H1 (cell line): ENCODE measurements around the gene GRIK2. TPM values are rescaled to one million over a fixed set of nuclear protein-coding genes. Genes with fewer than 3 reads are reported as not detected.

ENCODE experiments used
- CTCF ChIA-PET: fragments of 300-600 bp; sonication (Branson Sonifier 250); formaldehyde crosslinking; loops from one replicate; lab custom pipeline; 2021; ENCODE audit not compliant: partially characterized antibody; lab: Charles Lee
- POLR2A ChIA-PET: fragments of 300-600 bp; sonication (Branson Sonifier 250); formaldehyde crosslinking; loops from one replicate; lab custom pipeline; 2021; ENCODE audit warnings: inconsistent platforms; ENCODE audit not compliant: partially characterized antibody; lab: Charles Lee
- DNase-seq, 2 experiments: peaks; one replicate each; pipeline versions ENCODE4 v3.0.0 to v3.0.0-alpha.2; 2010 to 2022; ENCODE audit warnings: low spot score in 2 of 2, low read depth in 1 of 2, mixed read lengths in 1 of 2
- FAIRE-seq: peaks from 2 replicates; lab custom pipeline; 2011; peaks lifted over from hg19 to GRCh38; lab: Jason Lieb, UNC
- H2AFZ ChIP-seq: 2 replicates; pipeline ENCODE4 v1.8.1; 2012; ENCODE audit warnings: low read length, inconsistent platforms
- H2AK5ac ChIP-seq: 2 replicates; pipeline ENCODE4 v1.6.1; 2013; ENCODE audit warnings: low read depth, low read length
- H2BK120ac ChIP-seq: replicated peaks from 2 replicates; pipeline ENCODE3; 2013; ENCODE audit warnings: low read depth, low read length, inconsistent platforms
- H2BK12ac ChIP-seq: 2 replicates; pipeline ENCODE4 v1.6.1; 2013; ENCODE audit warnings: low read depth, low read length
- H2BK15ac ChIP-seq: 2 replicates; pipeline ENCODE4 v1.6.1; 2013; ENCODE audit warnings: low read length
- H2BK20ac ChIP-seq: 2 replicates; pipeline ENCODE4 v1.6.1; 2013; ENCODE audit warnings: low read length
- H2BK5ac ChIP-seq: 2 replicates; pipeline ENCODE4 v1.6.1; 2013; ENCODE audit warnings: low read depth, low read length
- H3K14ac ChIP-seq: 2 replicates; pipeline ENCODE4 v1.6.1; 2013; ENCODE audit warnings: inconsistent platforms; ENCODE audit not compliant: insufficient read length
- H3K18ac ChIP-seq: 2 replicates; pipeline ENCODE4 v1.6.1; 2013; ENCODE audit warnings: low read length; ENCODE audit errors: extremely low read depth
- H3K23ac ChIP-seq: 2 replicates; pipeline ENCODE4 v1.6.1; 2013; ENCODE audit warnings: inconsistent platforms; ENCODE audit not compliant: insufficient read length
- H3K23me2 ChIP-seq: 2 replicates; pipeline ENCODE4 v1.6.1; 2013; ENCODE audit warnings: low read depth, low read length
- H3K27ac ChIP-seq: 2 replicates; pipeline ENCODE4 v1.6.1; 2011; ENCODE audit warnings: low read depth, low read length, inconsistent platforms
- H3K27me3 ChIP-seq, 4 experiments: replicated peaks in 1 of 4; 1 replicate in 1 of 4; 2 replicates in 3 of 4; pipeline versions ENCODE4 v1.6.1 to v1.8.1; 2011 to 2013; ENCODE audit warnings: low read length in 3 of 4, mild to moderate bottlenecking in 3 of 4, inconsistent platforms in 2 of 4, mixed read lengths in 2 of 4, moderate library complexity in 1 of 4; ENCODE audit not compliant: control insufficient read depth in 3 of 4, insufficient read depth in 3 of 4; ENCODE audit errors: extremely low read depth in 1 of 4
- H3K36me3 ChIP-seq, 4 experiments: 2 replicates each; pipeline versions ENCODE4 v1.6.1 to v1.8.1; 2011 to 2013; ENCODE audit warnings: mild to moderate bottlenecking in 4 of 4, low read length in 3 of 4, moderate library complexity in 2 of 4, control low read depth in 1 of 4, inconsistent platforms in 1 of 4; ENCODE audit not compliant: insufficient read depth in 4 of 4, control insufficient read depth in 2 of 4
- H3K4ac ChIP-seq: replicated peaks from 2 replicates; pipeline ENCODE3; 2013; ENCODE audit warnings: low read length, low read depth, mixed read lengths, inconsistent platforms; ENCODE audit not compliant: insufficient read length
- H3K4me1 ChIP-seq, 4 experiments: replicated peaks in 1 of 4; 1 replicate in 1 of 4; 2 replicates in 3 of 4; pipeline versions ENCODE4 v1.6.1 to v1.8.1; 2011 to 2013; ENCODE audit warnings: low read length in 3 of 4, inconsistent platforms in 2 of 4, mixed read lengths in 1 of 4; ENCODE audit not compliant: insufficient read depth in 4 of 4, control insufficient read depth in 3 of 4
- H3K4me2 ChIP-seq, 2 experiments: 2 replicates each; pipeline versions ENCODE4 v1.6.1 to v1.8.1; 2011 to 2013; ENCODE audit warnings: low read depth in 2 of 2, low read length in 2 of 2, control low read depth in 1 of 2, inconsistent platforms in 1 of 2, mild to moderate bottlenecking in 1 of 2; ENCODE audit not compliant: insufficient read depth in 1 of 2
- H3K4me3 ChIP-seq, 4 experiments: fragments of 200-600, 300-600 bp in 1 of 4; sonication (generic), shearing (Covaris generic), sonication (Bioruptor Twin) in 1 of 4; 2 replicates each; pipeline versions ENCODE4 v1.5.1 to v1.8.1; 2011 to 2016; ENCODE audit warnings: low read length in 4 of 4, low read depth in 3 of 4, control low read depth in 2 of 4, inconsistent platforms in 2 of 4, mild to moderate bottlenecking in 2 of 4, mixed read lengths in 1 of 4, moderate library complexity in 1 of 4; ENCODE audit not compliant: insufficient read depth in 2 of 4; ENCODE audit errors: extremely low read depth in 1 of 4
- H3K56ac ChIP-seq: replicated peaks from 2 replicates; pipeline ENCODE3; 2013; ENCODE audit warnings: low read depth, mild to moderate bottlenecking, mixed read lengths, low read length, inconsistent platforms; ENCODE audit not compliant: insufficient read length
- H3K79me1 ChIP-seq: 2 replicates; pipeline ENCODE4 v1.6.1; 2013; ENCODE audit warnings: low read depth, low read length, control low read depth
- H3K79me2 ChIP-seq, 2 experiments: 2 replicates each; pipeline versions ENCODE4 v1.6.1 to v1.8.1; 2012 to 2013; ENCODE audit warnings: low read length in 2 of 2, mild to moderate bottlenecking in 2 of 2, inconsistent platforms in 1 of 2; ENCODE audit not compliant: insufficient read depth in 2 of 2, control insufficient read depth in 1 of 2
- H3K9ac ChIP-seq, 4 experiments: replicated peaks in 1 of 4; 1 replicate in 1 of 4; 2 replicates in 3 of 4; pipeline versions ENCODE4 v1.6.1 to v1.8.1; 2011 to 2013; ENCODE audit warnings: low read depth in 3 of 4, low read length in 3 of 4, control low read depth in 2 of 4, mild to moderate bottlenecking in 2 of 4, moderate library complexity in 2 of 4, inconsistent platforms in 1 of 4; ENCODE audit errors: extremely low read depth in 1 of 4
- H3K9me3 ChIP-seq, 2 experiments: 2 replicates each; pipeline versions ENCODE4 v1.6.1 to v1.8.1; 2012 to 2013; ENCODE audit warnings: mild to moderate bottlenecking in 2 of 2, moderate library complexity in 2 of 2, control low read depth in 1 of 2, inconsistent platforms in 1 of 2, low read depth in 1 of 2, low read length in 1 of 2, mixed read lengths in 1 of 2; ENCODE audit not compliant: insufficient read depth in 2 of 2
- H4K20me1 ChIP-seq, 2 experiments: replicated peaks in 1 of 2; 2 replicates each; pipeline versions ENCODE3 to v1.8.1; 2011 to 2013; ENCODE audit warnings: inconsistent platforms in 2 of 2, low read length in 2 of 2, mild to moderate bottlenecking in 1 of 2; ENCODE audit not compliant: insufficient read depth in 2 of 2, control insufficient read depth in 1 of 2
- H4K5ac ChIP-seq: 2 replicates; pipeline ENCODE4 v1.6.1; 2013; ENCODE audit warnings: low read length, low read depth, mixed read lengths, inconsistent platforms; ENCODE audit not compliant: insufficient read length
- H4K8ac ChIP-seq: 2 replicates; pipeline ENCODE4 v1.8.0; 2013; ENCODE audit warnings: mild to moderate bottlenecking, moderate library complexity, low read length, inconsistent platforms; ENCODE audit not compliant: insufficient read depth; ENCODE audit errors: extremely low read depth
- H4K91ac ChIP-seq: replicated peaks from 2 replicates; pipeline ENCODE3; 2013; ENCODE audit warnings: low read length, mixed read lengths, inconsistent platforms; ENCODE audit not compliant: insufficient read length
- CBX8 ChIP-seq: fragments of 300-800, 300-1000 bp; sonication (generic); IDR thresholded peaks from 2 replicates; pipeline ENCODE4 v1.7.1; 2016; ENCODE audit warnings: low read depth, low read length, borderline replicate concordance
- CTBP2 ChIP-seq: IDR thresholded peaks from 2 replicates; pipeline ENCODE4 v1.7.0; 2011; ENCODE audit warnings: borderline replicate concordance, mild to moderate bottlenecking, moderate library complexity, mixed read lengths, low read length; ENCODE audit not compliant: insufficient read depth, insufficient read length
- EP300 ChIP-seq, 2 experiments: IDR thresholded peaks; 1 replicate in 1 of 2; 2 replicates in 1 of 2; pipeline ENCODE4 v1.6.1; 2011 to 2012; ENCODE audit warnings: low read depth in 2 of 2, low read length in 2 of 2, mild to moderate bottlenecking in 2 of 2, borderline replicate concordance in 1 of 2, inconsistent platforms in 1 of 2, moderate library complexity in 1 of 2
- JUND ChIP-seq: IDR thresholded peaks from 2 replicates; pipeline ENCODE4 v1.6.1; 2011; ENCODE audit warnings: mild to moderate bottlenecking, improper control_type of control experiment, low read length
- KDM5A ChIP-seq: fragments of 200-600 bp; IDR thresholded peaks from 2 replicates; pipeline ENCODE4 v1.7.1; 2012; ENCODE audit warnings: mild to moderate bottlenecking, low read length, inconsistent platforms, mixed read lengths
- PHF8 ChIP-seq: fragments of 200-600 bp; sonication (generic); conservative IDR thresholded peaks from 2 replicates; pipeline ENCODE4 v1.7.1; 2012; ENCODE audit warnings: low read depth, mild to moderate bottlenecking, inconsistent platforms, low read length, moderate library complexity
- POLR2A ChIP-seq, 2 experiments: IDR thresholded peaks; 1 replicate in 1 of 2; 2 replicates in 1 of 2; pipeline ENCODE4 v1.6.1; 2011; ENCODE audit warnings: low read depth in 2 of 2, low read length in 2 of 2, mild to moderate bottlenecking in 2 of 2; ENCODE audit errors: control extremely low read depth in 1 of 2
- RBBP5 ChIP-seq: IDR thresholded peaks from 2 replicates; pipeline ENCODE4 v1.7.1; 2012; ENCODE audit warnings: low read depth, mild to moderate bottlenecking, inconsistent platforms, low read length, moderate library complexity, borderline replicate concordance
- SIRT6 ChIP-seq: IDR thresholded peaks from one replicate; pipeline ENCODE4 v1.7.1; 2012; ENCODE audit warnings: low read length, inconsistent platforms
- SUZ12 ChIP-seq: fragments of 200-600 bp; sonication (generic); IDR thresholded peaks from 2 replicates; pipeline ENCODE4 v1.6.1; 2012; ENCODE audit warnings: mild to moderate bottlenecking, inconsistent platforms, low read length, moderate library complexity, mixed read lengths
- TBP ChIP-seq: IDR thresholded peaks from 2 replicates; pipeline ENCODE4 v1.6.1; 2011; ENCODE audit warnings: low read depth, low read length, improper control_type of control experiment
- YY1 ChIP-seq: IDR thresholded peaks from 2 replicates; pipeline ENCODE4 v1.6.1; 2011; ENCODE audit warnings: low read depth, mild to moderate bottlenecking, low read length
- WGBS, 2 experiments: shearing (Covaris generic) in 1 of 2; methylation state at CpG; one replicate each; pipeline versions ENCODE4 v1.1.6 to v1.1.7; 2013 to 2015; ENCODE audit warnings: low lambda C conversion rate in 2 of 2, mixed read lengths in 2 of 2, inconsistent platforms in 1 of 2, low coverage in 1 of 2, missing lambda C conversion rate in 1 of 2; ENCODE audit not compliant: insufficient replicate concordance in 2 of 2, insufficient coverage in 1 of 2, insufficient read length in 1 of 2; ENCODE audit errors: extremely low coverage in 1 of 2, missing lambda C conversion rate in 1 of 2; 5-methylcytosine and 5-hydroxymethylcytosine counted together
- polyA plus RNA-seq, 7 experiments: library from polyadenylated mRNA; depleted of rRNA in 3 of 7; stranded (reverse) in 5 of 7; unstranded in 2 of 7; fragments of >200 nt in 5 of 7; fragments of 200-250 nt in 2 of 7; gene quantifications; 1 replicate in 5 of 7; 2 replicates in 1 of 7; 4 replicates in 1 of 7; pipeline versions ENCODE4 v1.2.1 to v1.2.3, GENCODE V29; 2011 to 2013; ENCODE audit warnings: missing spikeins in 2 of 7, mixed read lengths in 2 of 7
- total RNA-seq: library from RNA; stranded (reverse); fragmentation: NEBNext Ultra II Directional; extraction: Animal tissue kit (Norgen Biotek cat#: 25700); gene quantifications from 2 replicates; pipeline ENCODE4 v1.2.1, GENCODE V29; 2021
- TF ChIP-seq, protein P1 (sequence below): IDR thresholded peaks from 2 replicates; pipeline ENCODE4 v1.6.1; 2011; ENCODE audit warnings: low read depth, mild to moderate bottlenecking, low read length; ENCODE audit not compliant: insufficient read depth

Gene GRIK2
- total and polyA plus RNA-seq, 2 of the 8 experiments (the other 6 are each of a cell fraction or from before 2014, with no cell fraction given): 1.8 to 2.2 TPM

DNA sequence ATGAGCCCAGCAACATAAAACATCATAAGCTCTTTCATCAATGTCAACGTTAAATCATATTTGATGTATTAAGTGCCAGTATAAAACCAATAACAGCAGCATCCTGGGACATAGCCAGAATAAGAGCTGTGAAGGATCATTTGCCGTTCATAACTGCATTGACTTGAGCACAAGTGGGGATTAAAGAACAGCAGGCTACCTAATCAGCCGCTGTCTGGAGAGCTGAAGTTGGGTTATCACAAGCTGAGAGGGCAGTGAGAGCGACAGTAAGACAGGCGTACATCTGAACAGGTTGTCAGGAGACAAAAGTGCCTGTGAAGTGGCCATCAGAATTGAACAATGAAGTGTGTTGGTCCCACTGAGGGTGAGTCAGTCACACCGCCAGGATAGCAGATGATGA lies 269.6 kb downstream of the GRIK2 start:
- no peak overlapping the region for H3K23ac ChIP-seq
- H3K4me1 ChIP-seq: no peaks in the 10 kb centered on the region
- no peak overlapping the region for H3K4me2 ChIP-seq
- DNase-seq: no peak
- no peak overlapping the region for H2BK20ac ChIP-seq
- ChIA-PET POLR2A (no interaction called here), CTCF (interaction anchor here (0.9 to 1.5 kb wide), 2 partner anchors 15 to 23 kb away, joined by 3 read pairs; no protein-coding TSS in a partner anchor)
- H3K56ac ChIP-seq: no peak overlapping the region
- no peak overlapping the region for H2BK5ac ChIP-seq
- peaks cover 0 to 2% of the 10 kb centered on the region in 2 experiments; a peak in 1 of 4 replicates for H3K9me3 ChIP-seq
- H2BK12ac ChIP-seq: no peak overlapping the region; the same call in 1 of the 2 replicates
- H3K23me2 ChIP-seq: no peaks in the 10 kb centered on the region
- H3K27ac ChIP-seq: no peak overlapping the region
- no peak overlapping the region for H3K18ac ChIP-seq
- no peak overlapping the region for H2AFZ ChIP-seq
- H3K14ac ChIP-seq: no peak overlapping the region
- no peak overlapping the region for H3K4ac ChIP-seq
- H2BK15ac ChIP-seq: no peak overlapping the region
- no peak for FAIRE-seq
- H3K36me3 ChIP-seq: no peaks in the 10 kb centered on the region; a peak in 2 of 8 replicates
- H2BK120ac ChIP-seq: no peak overlapping the region
- no peak overlapping the region for H4K8ac ChIP-seq
- no peak overlapping the region for H2AK5ac ChIP-seq
- H3K27me3 ChIP-seq: no peaks in the 10 kb centered on the region
- H3K9ac ChIP-seq: no peak overlapping the region
- H3K79me2 ChIP-seq: no peaks in the 10 kb centered on the region
- no peak overlapping the region for H4K5ac ChIP-seq
- no peak overlapping the region for H4K91ac ChIP-seq
- 77% methylated on average over 6 of the region's 6 CpGs; no CpG with 5 or more reads in 1 of the 2 experiments for WGBS, 2 experiments
- H4K20me1 ChIP-seq: no peaks in the 10 kb centered on the region
- no peaks in the 10 kb centered on the region for H3K79me1 ChIP-seq
- no peak overlapping the region for H3K4me3 ChIP-seq
- TF ChIP-seq PHF8: no peak
- TF ChIP-seq RBBP5: no peak
- no peak for TF ChIP-seq CBX8
- TF ChIP-seq, protein P1, sequence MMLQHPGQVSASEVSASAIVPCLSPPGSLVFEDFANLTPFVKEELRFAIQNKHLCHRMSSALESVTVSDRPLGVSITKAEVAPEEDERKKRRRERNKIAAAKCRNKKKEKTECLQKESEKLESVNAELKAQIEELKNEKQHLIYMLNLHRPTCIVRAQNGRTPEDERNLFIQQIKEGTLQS: no peak
- TF ChIP-seq TBP: no peak
- no peak for TF ChIP-seq KDM5A
- TF ChIP-seq SIRT6: no peak
- TF ChIP-seq JUND: no peak
- no peak for TF ChIP-seq POLR2A (IDR thresholded peaks at IDR 0.05; ENCODE audit: control extremely low read depth in 1 of 2, low read depth in 2 of 2, low read length in 2 of 2)
- no peak for TF ChIP-seq EP300 (IDR thresholded peaks at IDR 0.05; ENCODE audit: borderline replicate concordance in 1 of 2, low read depth in 2 of 2, low read length in 2 of 2)
- TF ChIP-seq SUZ12: no peak
- TF ChIP-seq CTBP2: no peak
- TF ChIP-seq YY1: no peak
